WTC11 (cell line): ENCODE measurements around the gene C1QTNF2. TPM values are rescaled to one million over a fixed set of nuclear protein-coding genes. Genes with fewer than 3 reads are reported as not detected.

Source experiments
- ATAC-seq: fragments of 200-7000 bp; cut with Tn5 transposase; 2 replicates; pipeline ENCODE4 v1.10.0; 2021; ENCODE audit warnings: mild to moderate bottlenecking, moderate library complexity
- CTCF ChIA-PET: fragments of 300-600 bp; sonication (Branson Sonifier 250); formaldehyde crosslinking; loops from one replicate; lab custom pipeline; 2021; ENCODE audit warnings: antibody characterized with exemption; lab: Charles Lee
- POLR2A ChIA-PET: fragments of 350-600 bp; sonication (Branson Sonifier 250); formaldehyde crosslinking; loops from one replicate; lab custom pipeline; 2021; ENCODE audit warnings: antibody characterized with exemption; lab: Charles Lee
- DNase-seq: peaks from one replicate; pipeline ENCODE4 v3.0.0; 2021; ENCODE audit warnings: low spot score
- H3K27ac Mint-ChIP-seq: 2 replicates; pipeline ENCODE4 v1.8.0; 2021; ENCODE audit warnings: mixed read lengths
- H3K27me3 Mint-ChIP-seq: 2 replicates; pipeline ENCODE4 v1.8.0; 2021; ENCODE audit warnings: low read depth, mild to moderate bottlenecking, moderate library complexity, mixed read lengths
- H3K36me3 Mint-ChIP-seq: 2 replicates; pipeline ENCODE4 v1.8.0; 2021; ENCODE audit warnings: mixed read lengths
- H3K4me1 Mint-ChIP-seq: 2 replicates; pipeline ENCODE4 v1.8.0; 2022; ENCODE audit warnings: mixed read lengths
- H3K4me3 Mint-ChIP-seq: 2 replicates; pipeline ENCODE4 v1.8.0; 2021; ENCODE audit warnings: mild to moderate bottlenecking, moderate library complexity, mixed read lengths
- H3K9me3 Mint-ChIP-seq: 2 replicates; pipeline ENCODE4 v1.8.0; 2021; ENCODE audit warnings: mixed read lengths
- ATF2 ChIP-seq: sonication (generic); formaldehyde crosslinking; IDR thresholded peaks from 2 replicates; pipeline ENCODE4 v1.8.1; 2022; ENCODE audit warnings: low read depth, missing genetic modification reagents, borderline replicate concordance
- ATF3 ChIP-seq: sonication (generic); formaldehyde crosslinking; conservative IDR thresholded peaks from 2 replicates; pipeline ENCODE4 v1.8.1; 2022; ENCODE audit warnings: mild to moderate bottlenecking, missing genetic modification reagents
- E2F4 ChIP-seq: sonication (generic); formaldehyde crosslinking; IDR thresholded peaks from 2 replicates; pipeline ENCODE4 v1.8.1; 2022; ENCODE audit warnings: low read depth, mild to moderate bottlenecking, moderate library complexity, missing genetic modification reagents, borderline replicate concordance
- ERG ChIP-seq: fragments of 250-450 bp; sonication (Bioruptor Pico); IDR thresholded peaks from 2 replicates; pipeline ENCODE4 v1.8.0; 2021; ENCODE audit warnings: mild to moderate bottlenecking
- FOXJ3 ChIP-seq: sonication (generic); formaldehyde crosslinking; IDR thresholded peaks from 2 replicates; pipeline ENCODE4 v1.9.0; 2021; ENCODE audit warnings: missing genetic modification reagents, mild to moderate bottlenecking, borderline replicate concordance
- MXD4 ChIP-seq: fragments of 250-450 bp; sonication (Bioruptor Pico); IDR thresholded peaks from 2 replicates; pipeline ENCODE4 v1.8.0; 2021; ENCODE audit warnings: mild to moderate bottlenecking, moderate library complexity, borderline replicate concordance
- NFE2L1 ChIP-seq: sonication (generic); formaldehyde crosslinking; IDR thresholded peaks from 2 replicates; pipeline ENCODE4 v1.8.1; 2023; ENCODE audit warnings: missing genetic modification reagents
- NR2C2 ChIP-seq: sonication (generic); formaldehyde crosslinking; IDR thresholded peaks from 2 replicates; pipeline ENCODE4 v1.8.0; 2022; ENCODE audit warnings: mild to moderate bottlenecking, missing genetic modification reagents
- PREB ChIP-seq: sonication (generic); formaldehyde crosslinking; IDR thresholded peaks from 2 replicates; pipeline ENCODE4 v1.8.1; 2022; ENCODE audit warnings: mild to moderate bottlenecking, missing genetic modification reagents, moderate library complexity, borderline replicate concordance
- ZNF121 ChIP-seq: sonication (generic); formaldehyde crosslinking; IDR thresholded peaks from 2 replicates; pipeline ENCODE4 v1.8.0; 2023; ENCODE audit warnings: missing genetic modification reagents
- ZNF232 ChIP-seq: sonication (generic); formaldehyde crosslinking; IDR thresholded peaks from 2 replicates; pipeline ENCODE4 v1.8.0; 2022; ENCODE audit warnings: mild to moderate bottlenecking, missing genetic modification reagents
- ZNF317 ChIP-seq: sonication (generic); formaldehyde crosslinking; IDR thresholded peaks from 2 replicates; pipeline ENCODE4 v1.8.1; 2023; ENCODE audit warnings: low read depth, mild to moderate bottlenecking, moderate library complexity, missing genetic modification reagents, borderline replicate concordance
- ZNF416 ChIP-seq: fragments of 250-450 bp; sonication (Bioruptor Pico); IDR thresholded peaks from 2 replicates; pipeline ENCODE4 v1.9.0; 2021; ENCODE audit warnings: mild to moderate bottlenecking, inconsistent platforms
- ZNF532 ChIP-seq: fragments of 250-450 bp; sonication (Bioruptor Pico); IDR thresholded peaks from 2 replicates; pipeline ENCODE4 v1.9.0; 2021; ENCODE audit warnings: mild to moderate bottlenecking, borderline replicate concordance
- total RNA-seq: library from RNA; stranded (reverse); gene quantifications from 3 replicates; pipeline ENCODE4 v1.2.3, GENCODE V29; 2021

Gene C1QTNF2
- total RNA-seq, 1 experiment from 2014 or later: 0.52 TPM

- TF ChIP-seq E2F4 (no peak), ZNF532 (no peak), MXD4 (CRISPR knock-in tag) (no peak), ATF3 (CRISPR knock-in tag) (no peak), ZNF416 (CRISPR knock-in tag) (no peak), NFE2L1 (CRISPR knock-in tag) (no peak), ZNF317 (CRISPR knock-in tag) (no peak)
Observed at GRCh38 chr5:160397492-160397891, 27.1 kb upstream of the C1QTNF2 start (continued).

- H3K4me3 Mint-ChIP-seq: no peak overlapping the region
- H3K4me1 Mint-ChIP-seq: peaks cover 12% of the 10 kb centered on the region
- no peak for TF ChIP-seq FOXJ3 (CRISPR knock-in tag)
- H3K27me3 Mint-ChIP-seq: no peaks in the 10 kb centered on the region; the same call in 1 of the 2 replicates
- no peaks in the 10 kb centered on the region for H3K36me3 Mint-ChIP-seq
- CTCF ChIA-PET: no interaction called here
- POLR2A ChIA-PET: no interaction called here
- DNase-seq: no peak
- no peak for ATAC-seq
- no peaks in the 10 kb centered on the region for H3K9me3 Mint-ChIP-seq
- no peak overlapping the region for H3K27ac Mint-ChIP-seq
Observed at GRCh38 chr5:160395111-160395510, 24.7 kb upstream of the C1QTNF2 start.

- POLR2A ChIA-PET: interaction anchor here (0.7 kb wide), 1 partner anchor 280 kb away, joined by 8 read pairs; no protein-coding TSS in a partner anchor
- Mint-ChIP-seq H3K27me3 (peaks cover 9% of the 10 kb centered on the region), H3K27ac (0 out of 2 replicates have a peak overlapping the region, but pooled peaks have one; percentile 36), H3K36me3 (peaks cover 11% of the 10 kb centered on the region), H3K9me3 (peaks cover 19% of the 10 kb centered on the region), H3K4me1 (no peaks in the 10 kb centered on the region), H3K4me3 (no peak overlapping the region)
- CTCF ChIA-PET: interaction anchor here (0.6 to 3.9 kb wide), 45 partner anchors 9 to 404 kb away, joined by 3 to 27 read pairs (median 4); partner anchors contain the start of genes C1QTNF2, FAM200C, PTTG1 and TTC1
- DNase-seq: no peak
- ATAC-seq: no peak
- TF ChIP-seq PREB: no peak
- TF ChIP-seq ERG (CRISPR knock-in tag): no peak
- TF ChIP-seq ZNF121: no peak
- no peak for TF ChIP-seq ATF2
- no peak for TF ChIP-seq ZNF232 (CRISPR knock-in tag)
- no peak for TF ChIP-seq NR2C2 (CRISPR knock-in tag)
- TF ChIP-seq ZNF532: no peak
Observed at GRCh38 chr5:160390787-160391696, 20.6 kb upstream of the C1QTNF2 start.
